ENCODE data around the gene CKS1B. TPM values are rescaled to one million over a fixed set of nuclear protein-coding genes. Genes with fewer than 3 reads are reported as not detected.

The CKS1B gene
- total and polyA plus RNA-seq, 2 donors (not counting 1 experiment from before 2014, with no cell fraction given): 16.8 to 33.0 TPM

DNA sequence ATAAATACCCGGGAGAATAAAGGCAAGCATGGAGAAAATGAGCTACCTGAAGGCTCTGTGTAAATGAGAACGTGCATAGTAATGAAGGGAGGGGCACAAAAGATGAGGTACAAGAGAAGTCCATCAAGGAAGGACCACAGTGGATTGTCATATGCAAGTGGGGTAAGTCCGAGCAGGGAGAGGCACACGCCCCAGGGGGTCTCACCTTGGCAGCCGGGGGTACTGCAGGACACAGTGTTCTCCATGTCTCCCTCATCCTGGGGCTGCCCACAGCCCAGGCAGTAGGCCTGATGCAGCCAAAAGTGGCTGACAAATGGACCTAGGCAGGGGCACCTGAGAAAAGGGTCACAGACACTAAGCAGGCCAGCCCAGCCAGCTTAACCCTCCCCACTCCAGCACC, 49.1 kb downstream of the CKS1B start:
- ATAC-seq (ENCODE audit: low read depth): no peak

DNA sequence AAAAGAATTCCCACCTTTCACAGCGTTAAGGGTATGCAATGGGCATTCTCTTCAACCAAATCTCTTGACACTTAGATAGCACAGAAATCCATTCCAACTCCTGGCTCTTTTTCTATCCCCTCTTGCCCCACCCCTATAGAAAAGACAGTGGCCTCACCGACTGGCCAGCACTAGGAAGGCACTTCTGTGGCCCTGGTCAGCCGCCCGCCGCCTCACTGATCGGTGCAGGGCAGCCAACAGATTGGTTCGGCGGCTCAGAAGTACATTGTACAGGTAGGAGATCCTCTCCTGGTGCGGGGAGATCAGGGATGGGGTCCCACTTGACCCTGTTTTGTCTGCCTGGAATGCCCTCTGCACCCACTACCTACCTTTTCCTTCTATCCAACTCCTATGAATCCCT, 49.8 kb downstream of the CKS1B start:
- Histone ChIP-seq H4K20me1 (ENCODE audit: control insufficient read depth, insufficient read depth, low read length, poor library complexity, severe bottlenecking) (no peaks in the 10 kb centered on the region), H3K79me2 (ENCODE audit: control insufficient read depth, insufficient read depth, low read length) (peaks cover 3% of the 10 kb centered on the region), H3K4me1 (ENCODE audit: control insufficient read depth in 2 of 2, insufficient read depth in 2 of 2, low read length in 2 of 2) (no peaks in the 10 kb centered on the region), H2AFZ (ENCODE audit: insufficient read depth, low read depth, low read length, poor library complexity, severe bottlenecking) (no peak overlapping the region), H3K27me3 (replicated peaks in 1 of 4; ENCODE audit: control extremely low read depth in 1 of 4, control insufficient read depth in 3 of 4, insufficient read depth in 4 of 4, low read length in 3 of 4) (no peaks in the 10 kb centered on the region), H3K4me2 (replicated peaks; ENCODE audit: low read depth, low read length, poor library complexity, severe bottlenecking) (no peak overlapping the region), H3K36me3 (replicated peaks in 1 of 2; ENCODE audit: control extremely low read depth in 1 of 2, control insufficient read depth in 1 of 2, extremely low read depth in 1 of 2, insufficient read depth in 2 of 2, low read length in 1 of 2) (no peaks in the 10 kb centered on the region), H3K27ac (ENCODE audit: low read length in 2 of 2) (no peak overlapping the region), H3K4me3 (ENCODE audit: control extremely low read depth in 1 of 5, extremely low read depth in 1 of 5, insufficient read depth in 1 of 5, low read depth in 2 of 5, low read length in 4 of 5) (no peak overlapping the region), H3K9me3 (ENCODE audit: control extremely low read depth in 1 of 3, control insufficient read depth in 2 of 3, insufficient read depth in 1 of 3, low read length in 2 of 3) (peaks cover 0 to under 1% (median 0%) of the 10 kb centered on the region in 3 donors), H3K9ac (ENCODE audit: low read length) (no peak overlapping the region)
- ChIA-PET CTCF (interaction anchor here (1.0 kb wide), 1 partner anchor 25 kb away, joined by 3 read pairs; no protein-coding TSS in a partner anchor), POLR2A (no interaction called here)
- Mint-ChIP-seq H3K4me3 (no peak overlapping the region), H3K4me1 (peaks cover 8% of the 10 kb centered on the region), H3K9me3 (ENCODE audit: insufficient read depth) (no peaks in the 10 kb centered on the region), H3K27ac (no peak overlapping the region), H3K27me3 (no peaks in the 10 kb centered on the region)
- 92% methylated on average over 9 of the region's 9 CpGs for WGBS (ENCODE audit: insufficient coverage)
- DNase-seq (no peak), ATAC-seq (ENCODE audit: low read depth) (no peak)
- TF ChIP-seq, protein P1, sequence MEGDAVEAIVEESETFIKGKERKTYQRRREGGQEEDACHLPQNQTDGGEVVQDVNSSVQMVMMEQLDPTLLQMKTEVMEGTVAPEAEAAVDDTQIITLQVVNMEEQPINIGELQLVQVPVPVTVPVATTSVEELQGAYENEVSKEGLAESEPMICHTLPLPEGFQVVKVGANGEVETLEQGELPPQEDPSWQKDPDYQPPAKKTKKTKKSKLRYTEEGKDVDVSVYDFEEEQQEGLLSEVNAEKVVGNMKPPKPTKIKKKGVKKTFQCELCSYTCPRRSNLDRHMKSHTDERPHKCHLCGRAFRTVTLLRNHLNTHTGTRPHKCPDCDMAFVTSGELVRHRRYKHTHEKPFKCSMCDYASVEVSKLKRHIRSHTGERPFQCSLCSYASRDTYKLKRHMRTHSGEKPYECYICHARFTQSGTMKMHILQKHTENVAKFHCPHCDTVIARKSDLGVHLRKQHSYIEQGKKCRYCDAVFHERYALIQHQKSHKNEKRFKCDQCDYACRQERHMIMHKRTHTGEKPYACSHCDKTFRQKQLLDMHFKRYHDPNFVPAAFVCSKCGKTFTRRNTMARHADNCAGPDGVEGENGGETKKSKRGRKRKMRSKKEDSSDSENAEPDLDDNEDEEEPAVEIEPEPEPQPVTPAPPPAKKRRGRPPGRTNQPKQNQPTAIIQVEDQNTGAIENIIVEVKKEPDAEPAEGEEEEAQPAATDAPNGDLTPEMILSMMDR (IDR thresholded peaks at IDR 0.05): no peak
- TF ChIP-seq EZH2 (IDR thresholded peaks at IDR 0.05; ENCODE audit: borderline replicate concordance, insufficient read depth, low read depth, low read length, poor library complexity, severe bottlenecking): no peak
- intact Hi-C loops (cut with micrococcal nuclease): no loop called here

More for the DNA sequence above, 49.1 kb downstream of the CKS1B start:
- ChIA-PET CTCF (no interaction called here), POLR2A (interaction anchor here (0.7 kb wide), 1 partner anchor 302 kb away, joined by 3 read pairs; no protein-coding TSS in a partner anchor)
- Histone ChIP-seq H3K27ac (ENCODE audit: low read length in 2 of 2) (no peak overlapping the region), H3K4me3 (ENCODE audit: control extremely low read depth in 1 of 5, extremely low read depth in 1 of 5, insufficient read depth in 1 of 5, low read depth in 2 of 5, low read length in 4 of 5) (no peak overlapping the region), H3K9ac (ENCODE audit: low read length) (no peak overlapping the region), H2AFZ (ENCODE audit: insufficient read depth, low read depth, low read length, poor library complexity, severe bottlenecking) (no peak overlapping the region), H3K4me1 (ENCODE audit: control insufficient read depth in 2 of 2, insufficient read depth in 2 of 2, low read length in 2 of 2) (peaks cover under 1 to 6% of the 10 kb centered on the region in 2 donors), H3K27me3 (replicated peaks in 1 of 4; ENCODE audit: control extremely low read depth in 1 of 4, control insufficient read depth in 3 of 4, insufficient read depth in 4 of 4, low read length in 3 of 4) (no peaks in the 10 kb centered on the region), H3K79me2 (ENCODE audit: control insufficient read depth, insufficient read depth, low read length) (peaks cover 3% of the 10 kb centered on the region), H3K4me2 (replicated peaks; ENCODE audit: low read depth, low read length, poor library complexity, severe bottlenecking) (no peak overlapping the region), H3K9me3 (ENCODE audit: control extremely low read depth in 1 of 3, control insufficient read depth in 2 of 3, insufficient read depth in 1 of 3, low read length in 2 of 3) (peaks cover 0 to 2% (median 0%) of the 10 kb centered on the region in 3 donors), H3K36me3 (replicated peaks in 1 of 2; ENCODE audit: control extremely low read depth in 1 of 2, control insufficient read depth in 1 of 2, extremely low read depth in 1 of 2, insufficient read depth in 2 of 2, low read length in 1 of 2) (no peaks in the 10 kb centered on the region), H4K20me1 (ENCODE audit: control insufficient read depth, insufficient read depth, low read length, poor library complexity, severe bottlenecking) (no peaks in the 10 kb centered on the region)
- Mint-ChIP-seq H3K27me3 (no peaks in the 10 kb centered on the region), H3K9me3 (ENCODE audit: insufficient read depth) (no peaks in the 10 kb centered on the region), H3K4me1 (peaks cover 15% of the 10 kb centered on the region), H3K27ac (no peak overlapping the region), H3K4me3 (no peak overlapping the region)
- WGBS (ENCODE audit: insufficient coverage): 92% methylated on average over 5 of the region's 5 CpGs
- TF ChIP-seq, protein P1 (IDR thresholded peaks at IDR 0.05): no peak
- TF ChIP-seq EZH2 (IDR thresholded peaks at IDR 0.05; ENCODE audit: borderline replicate concordance, insufficient read depth, low read depth, low read length, poor library complexity, severe bottlenecking): no peak
- intact Hi-C loops (cut with micrococcal nuclease): no loop called here
- DNase-seq: no peak

All from B cell (primary cell).